Activated CD4-positive, alpha-beta memory T cell treated with anti-CD3 and anti-CD28 coated beads, Interleukin-2, amount 10 ng/mL, durations not matched to agents 7 days and 5 days (primary cell): ENCODE measurements around the gene ATG4C. TPM values are rescaled to one million over a fixed set of nuclear protein-coding genes. Genes with fewer than 3 reads are reported as not detected.
"Not testable (repeated sequence)": the region's sequence is repeated elsewhere in the genome, so short reads cannot be mapped to it uniquely, and the experiment has no call there.

Experiments
- CTCF ChIA-PET: fragments of 350-600 bp; sonication (Branson Sonifier 250); formaldehyde crosslinking; loops from one replicate; lab custom pipeline; 2021; ENCODE audit warnings: antibody characterized with exemption, inconsistent platforms; lab: Charles Lee
- POLR2A ChIA-PET: fragments of 350-600 bp; sonication (Branson Sonifier 250); formaldehyde crosslinking; loops from one replicate; lab custom pipeline; 2021; ENCODE audit warnings: antibody characterized with exemption; lab: Charles Lee
- DNase-seq: peaks from one replicate; pipeline ENCODE4 v3.0.0-alpha.2; 2020
- H3K27ac Mint-ChIP-seq: one replicate; pipeline ENCODE4 v1.8.0; 2021; ENCODE audit warnings: mild to moderate bottlenecking, mixed read lengths
- H3K27me3 Mint-ChIP-seq: one replicate; pipeline ENCODE4 v1.8.0; 2021; ENCODE audit warnings: mixed read lengths
- H3K36me3 Mint-ChIP-seq: one replicate; pipeline ENCODE4 v1.8.0; 2021; ENCODE audit warnings: low read depth, mixed read lengths
- H3K4me1 Mint-ChIP-seq: one replicate; pipeline ENCODE4 v1.8.0; 2021; ENCODE audit warnings: mixed read lengths
- H3K4me3 Mint-ChIP-seq: one replicate; pipeline ENCODE4 v1.8.0; 2021; ENCODE audit warnings: mild to moderate bottlenecking, mixed read lengths
- H3K9me3 Mint-ChIP-seq: one replicate; pipeline ENCODE4 v1.8.0; 2021; ENCODE audit warnings: mixed read lengths
- total RNA-seq, 2 experiments: library from RNA; stranded (reverse); gene quantifications; one replicate each; pipeline ENCODE4 v1.2.3, GENCODE V29; 2021

The ATG4C gene
- total RNA-seq, 2 experiments from 2014 or later: 10.5 to 12.6 TPM

- H3K36me3 Mint-ChIP-seq, H3K4me1 Mint-ChIP-seq, H3K9me3 Mint-ChIP-seq, H3K4me3 Mint-ChIP-seq, H3K27ac Mint-ChIP-seq, POLR2A ChIA-PET, DNase-seq, CTCF ChIA-PET, H3K27me3 Mint-ChIP-seq: not testable (repeated sequence)
Observed at GRCh38 chr1:62760021-62760782, 23.7 kb upstream of the ATG4C start.

- H3K36me3 Mint-ChIP-seq, CTCF ChIA-PET: not testable (repeated sequence)
Observed at GRCh38 chr1:62761223-62761870, 22.6 kb upstream of the ATG4C start.

GRCh38 chr1:62762027-62762426 is 21.9 kb upstream of the ATG4C start:
- DNase-seq, POLR2A ChIA-PET, H3K4me3 Mint-ChIP-seq, H3K27ac Mint-ChIP-seq, H3K4me1 Mint-ChIP-seq, CTCF ChIA-PET, H3K9me3 Mint-ChIP-seq, H3K36me3 Mint-ChIP-seq: not testable (repeated sequence)
- H3K27me3 Mint-ChIP-seq: peaks cover 10% of the 10 kb centered on the region

More at GRCh38 chr1:62761223-62761870, 22.6 kb upstream of the ATG4C start:
- H3K9me3 Mint-ChIP-seq, H3K4me1 Mint-ChIP-seq, H3K27ac Mint-ChIP-seq, H3K4me3 Mint-ChIP-seq, DNase-seq, POLR2A ChIA-PET: not testable (repeated sequence)
- peaks cover 10% of the 10 kb centered on the region for H3K27me3 Mint-ChIP-seq

GRCh38 chr1:62765981-62766380 is 18.0 kb upstream of the ATG4C start:
- Mint-ChIP-seq H3K27me3 (peaks cover 17% of the 10 kb centered on the region), H3K4me3 (no peak overlapping the region), H3K27ac (no peak overlapping the region), H3K9me3 (no peaks in the 10 kb centered on the region), H3K4me1 (no peaks in the 10 kb centered on the region), H3K36me3 (no peaks in the 10 kb centered on the region)
- ChIA-PET POLR2A (no interaction called here), CTCF (no interaction called here)
- DNase-seq: no peak

- H3K27ac Mint-ChIP-seq, DNase-seq, H3K4me1 Mint-ChIP-seq, CTCF ChIA-PET, POLR2A ChIA-PET, H3K36me3 Mint-ChIP-seq, H3K9me3 Mint-ChIP-seq, H3K4me3 Mint-ChIP-seq: not testable (repeated sequence)
- H3K27me3 Mint-ChIP-seq: peaks cover 15% of the 10 kb centered on the region
Observed at GRCh38 chr1:62768551-62768950, 15.4 kb upstream of the ATG4C start.

- H3K4me1 Mint-ChIP-seq: no peaks in the 10 kb centered on the region
- no peak overlapping the region for H3K4me3 Mint-ChIP-seq
- H3K27ac Mint-ChIP-seq: no peak overlapping the region
- ChIA-PET CTCF (interaction anchor here (0.9 kb wide), 1 partner anchor 26 kb away, joined by 3 read pairs; no protein-coding TSS in a partner anchor), POLR2A (no interaction called here)
- peaks cover 18% of the 10 kb centered on the region for H3K27me3 Mint-ChIP-seq
- no peaks in the 10 kb centered on the region for H3K36me3 Mint-ChIP-seq
- DNase-seq: no peak
- no peaks in the 10 kb centered on the region for H3K9me3 Mint-ChIP-seq
Observed at GRCh38 chr1:62772607-62773295, 11.2 kb upstream of the ATG4C start.

GRCh38 chr1:62774006-62774405 is 9.9 kb upstream of the ATG4C start:
- H3K4me1 Mint-ChIP-seq: no peaks in the 10 kb centered on the region
- no peak overlapping the region for H3K4me3 Mint-ChIP-seq
- no peak for DNase-seq
- no peaks in the 10 kb centered on the region for H3K36me3 Mint-ChIP-seq
- H3K9me3 Mint-ChIP-seq: no peaks in the 10 kb centered on the region
- no peak overlapping the region for H3K27ac Mint-ChIP-seq
- CTCF ChIA-PET: no interaction called here
- POLR2A ChIA-PET: no interaction called here
- H3K27me3 Mint-ChIP-seq: peaks cover 25% of the 10 kb centered on the region

GRCh38 chr1:62774971-62775595 is 8.8 kb upstream of the ATG4C start:
- Mint-ChIP-seq H3K9me3 (no peaks in the 10 kb centered on the region), H3K4me3 (no peak overlapping the region), H3K27ac (no peak overlapping the region), H3K27me3 (peaks cover 31% of the 10 kb centered on the region), H3K4me1 (no peaks in the 10 kb centered on the region), H3K36me3 (no peaks in the 10 kb centered on the region)
- ChIA-PET CTCF (no interaction called here), POLR2A (no interaction called here)
- DNase-seq: no peak

- Mint-ChIP-seq H3K4me3 (no peak overlapping the region), H3K36me3 (no peaks in the 10 kb centered on the region), H3K4me1 (no peaks in the 10 kb centered on the region), H3K27ac (no peak overlapping the region), H3K9me3 (no peaks in the 10 kb centered on the region), H3K27me3 (peaks cover 28% of the 10 kb centered on the region)
- ChIA-PET CTCF (no interaction called here), POLR2A (interaction anchor here (0.9 kb wide), 1 partner anchor 342 kb away, joined by 3 read pairs; no protein-coding TSS in a partner anchor)
- DNase-seq: no peak
Observed at GRCh38 chr1:62778208-62778607, 5.7 kb upstream of the ATG4C start.

GRCh38 chr1:62781841-62782543 is 1.9 kb upstream of the ATG4C start:
- H3K27ac Mint-ChIP-seq: no peak overlapping the region
- DNase-seq: no peak
- H3K4me1 Mint-ChIP-seq: peaks cover 9% of the 10 kb centered on the region
- no peaks in the 10 kb centered on the region for H3K36me3 Mint-ChIP-seq
- no peak overlapping the region for H3K4me3 Mint-ChIP-seq
- ChIA-PET CTCF (interaction anchor here (1.1 to 2.0 kb wide), 2 partner anchors 36 to 60 kb away, joined by 3 to 5 read pairs; no protein-coding TSS in a partner anchor), POLR2A (no interaction called here)
- peaks cover 23% of the 10 kb centered on the region for H3K27me3 Mint-ChIP-seq
- H3K9me3 Mint-ChIP-seq: no peaks in the 10 kb centered on the region

GRCh38 chr1:62782544-62783212 is 1.3 kb upstream of the ATG4C start:
- H3K36me3 Mint-ChIP-seq, H3K4me3 Mint-ChIP-seq, H3K4me1 Mint-ChIP-seq, DNase-seq, POLR2A ChIA-PET, H3K27ac Mint-ChIP-seq, H3K9me3 Mint-ChIP-seq: not testable (repeated sequence)
- CTCF ChIA-PET: interaction anchor here (2.0 kb wide), 1 partner anchor 59 kb away, joined by 5 read pairs; no protein-coding TSS in a partner anchor
- H3K27me3 Mint-ChIP-seq: peaks cover 17% of the 10 kb centered on the region
